Gastrocnemius medialis (tissue), 4 donors: ENCODE data around the gene ABI3BP.

ENCODE experiments used
- POLR2A ChIP-seq, 2 donors: fragments of 450-650 bp; IDR thresholded peaks; one replicate each; pipeline ENCODE4 v1.6.1; 2017; ENCODE audit warnings: antibody characterized with exemption in 2 of 2, mild to moderate bottlenecking in 2 of 2, moderate library complexity in 2 of 2
- TF ChIP-seq, protein P1 (sequence below), 5 experiments: fragments of 450-650 bp in 3 of 5; fragments of 200-600 bp in 2 of 5; sonication (generic) in 2 of 5; IDR thresholded peaks in 4 of 5; conservative IDR thresholded peaks in 1 of 5; 1 replicate in 4 of 5; 2 replicates in 1 of 5; pipeline ENCODE4 v1.5.1; 2016 to 2019; ENCODE audit warnings: antibody characterized with exemption in 5 of 5, mild to moderate bottlenecking in 3 of 5, moderate library complexity in 3 of 5

DNA sequence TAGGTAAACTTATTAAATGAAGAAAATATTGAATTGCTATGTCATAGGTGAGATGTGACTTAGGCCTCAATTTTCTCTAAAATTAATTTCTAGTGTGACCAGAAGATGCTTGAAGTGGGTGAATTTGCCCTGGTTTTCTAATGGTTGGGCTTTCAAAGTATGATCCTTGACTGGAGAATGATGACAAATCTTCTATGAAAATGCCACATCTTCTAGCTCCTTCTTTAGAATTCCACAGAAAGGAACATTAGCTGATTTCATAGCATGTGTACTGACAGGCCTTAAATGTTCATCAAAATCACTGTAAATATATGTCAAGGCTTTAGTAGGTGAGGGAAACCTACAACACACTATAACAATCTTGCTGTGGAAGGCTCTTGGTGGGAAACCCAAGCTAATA, 8.9 kb downstream of the ABI3BP start:
- no peak for TF ChIP-seq POLR2A (IDR thresholded peaks at IDR 0.05)
- TF ChIP-seq, protein P1, sequence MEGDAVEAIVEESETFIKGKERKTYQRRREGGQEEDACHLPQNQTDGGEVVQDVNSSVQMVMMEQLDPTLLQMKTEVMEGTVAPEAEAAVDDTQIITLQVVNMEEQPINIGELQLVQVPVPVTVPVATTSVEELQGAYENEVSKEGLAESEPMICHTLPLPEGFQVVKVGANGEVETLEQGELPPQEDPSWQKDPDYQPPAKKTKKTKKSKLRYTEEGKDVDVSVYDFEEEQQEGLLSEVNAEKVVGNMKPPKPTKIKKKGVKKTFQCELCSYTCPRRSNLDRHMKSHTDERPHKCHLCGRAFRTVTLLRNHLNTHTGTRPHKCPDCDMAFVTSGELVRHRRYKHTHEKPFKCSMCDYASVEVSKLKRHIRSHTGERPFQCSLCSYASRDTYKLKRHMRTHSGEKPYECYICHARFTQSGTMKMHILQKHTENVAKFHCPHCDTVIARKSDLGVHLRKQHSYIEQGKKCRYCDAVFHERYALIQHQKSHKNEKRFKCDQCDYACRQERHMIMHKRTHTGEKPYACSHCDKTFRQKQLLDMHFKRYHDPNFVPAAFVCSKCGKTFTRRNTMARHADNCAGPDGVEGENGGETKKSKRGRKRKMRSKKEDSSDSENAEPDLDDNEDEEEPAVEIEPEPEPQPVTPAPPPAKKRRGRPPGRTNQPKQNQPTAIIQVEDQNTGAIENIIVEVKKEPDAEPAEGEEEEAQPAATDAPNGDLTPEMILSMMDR (IDR thresholded peaks at IDR 0.05 in 4 of 5, conservative IDR thresholded peaks at IDR 0.05 in 1 of 5): no peak
